HG03460 (cell line): ENCODE measurements around the gene APBA2.

Experiments used
- ATAC-seq: cut with Tn5 transposase; IDR thresholded peaks from one replicate; pipeline ENCODE4 v1.9.1; 2021; ENCODE audit not compliant: unreplicated experiment

Gene APBA2

GRCh38 chr15:28981351-28981720, 95.6 kb downstream of the APBA2 start:
- no peak for ATAC-seq

GRCh38 chr15:28981921-28982320, 96.1 kb downstream of the APBA2 start:
- no peak for ATAC-seq

GRCh38 chr15:28982886-28983285, 97.1 kb downstream of the APBA2 start:
- no peak for ATAC-seq

- no peak for ATAC-seq
These were observed 97.9 kb downstream of the APBA2 start for GRCh38 chr15:28983432-28984311.

GRCh38 chr15:28984421-28985315, 98.9 kb downstream of the APBA2 start:
- no peak for ATAC-seq

- ATAC-seq: no peak
These were observed 99.5 kb downstream of the APBA2 start for GRCh38 chr15:28985316-28985645.

GRCh38 chr15:28985691-28986090, 99.9 kb downstream of the APBA2 start:
- no peak for ATAC-seq

GRCh38 chr15:28986108-28986507, 100.3 kb downstream of the APBA2 start:
- no peak for ATAC-seq

- ATAC-seq: no peak
These were observed 101.0 kb downstream of the APBA2 start for GRCh38 chr15:28986726-28987125.

- no peak for ATAC-seq
These were observed 101.6 kb downstream of the APBA2 start for GRCh38 chr15:28987337-28987736.

GRCh38 chr15:28989239-28989830, 103.6 kb downstream of the APBA2 start:
- ATAC-seq: no peak

GRCh38 chr15:28989896-28990295, 104.1 kb downstream of the APBA2 start:
- ATAC-seq: no peak

- no peak for ATAC-seq
These were observed 104.6 kb downstream of the APBA2 start for GRCh38 chr15:28990390-28990789.

- no peak for ATAC-seq
These were observed 105.7 kb downstream of the APBA2 start for GRCh38 chr15:28991236-28992171.

- ATAC-seq: no peak
These were observed 106.6 kb downstream of the APBA2 start for GRCh38 chr15:28992336-28992864.

- ATAC-seq: no peak
These were observed 107.4 kb downstream of the APBA2 start for GRCh38 chr15:28993051-28993719.

- ATAC-seq: no peak
These were observed 107.9 kb downstream of the APBA2 start for GRCh38 chr15:28993720-28994053.

- no peak for ATAC-seq
These were observed 108.5 kb downstream of the APBA2 start for GRCh38 chr15:28994142-28994830.

GRCh38 chr15:28994831-28995596, 109.2 kb downstream of the APBA2 start:
- ATAC-seq: no peak
